H1 (cell line): ENCODE data around the gene MED31. TPM values are rescaled to one million over a fixed set of nuclear protein-coding genes. Genes with fewer than 3 reads are reported as not detected.

Experiments used
- CTCF ChIA-PET: fragments of 300-600 bp; sonication (Branson Sonifier 250); formaldehyde crosslinking; loops from one replicate; lab custom pipeline; 2021; ENCODE audit not compliant: partially characterized antibody; lab: Charles Lee
- POLR2A ChIA-PET: fragments of 300-600 bp; sonication (Branson Sonifier 250); formaldehyde crosslinking; loops from one replicate; lab custom pipeline; 2021; ENCODE audit warnings: inconsistent platforms; ENCODE audit not compliant: partially characterized antibody; lab: Charles Lee
- DNase-seq, 2 experiments: peaks; one replicate each; pipeline versions ENCODE4 v3.0.0 to v3.0.0-alpha.2; 2010 to 2022; ENCODE audit warnings: low spot score in 2 of 2, low read depth in 1 of 2, mixed read lengths in 1 of 2
- FAIRE-seq: peaks from 2 replicates; lab custom pipeline; 2011; peaks lifted over from hg19 to GRCh38; lab: Jason Lieb, UNC
- H2AFZ ChIP-seq: 2 replicates; pipeline ENCODE4 v1.8.1; 2012; ENCODE audit warnings: low read length, inconsistent platforms
- H2AK5ac ChIP-seq: 2 replicates; pipeline ENCODE4 v1.6.1; 2013; ENCODE audit warnings: low read depth, low read length
- H2BK120ac ChIP-seq: replicated peaks from 2 replicates; pipeline ENCODE3; 2013; ENCODE audit warnings: low read depth, low read length, inconsistent platforms
- H2BK12ac ChIP-seq: 2 replicates; pipeline ENCODE4 v1.6.1; 2013; ENCODE audit warnings: low read depth, low read length
- H2BK15ac ChIP-seq: 2 replicates; pipeline ENCODE4 v1.6.1; 2013; ENCODE audit warnings: low read length
- H2BK20ac ChIP-seq: 2 replicates; pipeline ENCODE4 v1.6.1; 2013; ENCODE audit warnings: low read length
- H2BK5ac ChIP-seq: 2 replicates; pipeline ENCODE4 v1.6.1; 2013; ENCODE audit warnings: low read depth, low read length
- H3K14ac ChIP-seq: 2 replicates; pipeline ENCODE4 v1.6.1; 2013; ENCODE audit warnings: inconsistent platforms; ENCODE audit not compliant: insufficient read length
- H3K18ac ChIP-seq: 2 replicates; pipeline ENCODE4 v1.6.1; 2013; ENCODE audit warnings: low read length; ENCODE audit errors: extremely low read depth
- H3K23ac ChIP-seq: 2 replicates; pipeline ENCODE4 v1.6.1; 2013; ENCODE audit warnings: inconsistent platforms; ENCODE audit not compliant: insufficient read length
- H3K23me2 ChIP-seq: 2 replicates; pipeline ENCODE4 v1.6.1; 2013; ENCODE audit warnings: low read depth, low read length
- H3K27ac ChIP-seq: 2 replicates; pipeline ENCODE4 v1.6.1; 2011; ENCODE audit warnings: low read depth, low read length, inconsistent platforms
- H3K27me3 ChIP-seq, 4 experiments: replicated peaks in 1 of 4; 1 replicate in 1 of 4; 2 replicates in 3 of 4; pipeline versions ENCODE4 v1.6.1 to v1.8.1; 2011 to 2013; ENCODE audit warnings: low read length in 3 of 4, mild to moderate bottlenecking in 3 of 4, inconsistent platforms in 2 of 4, mixed read lengths in 2 of 4, moderate library complexity in 1 of 4; ENCODE audit not compliant: control insufficient read depth in 3 of 4, insufficient read depth in 3 of 4; ENCODE audit errors: extremely low read depth in 1 of 4
- H3K36me3 ChIP-seq, 4 experiments: 2 replicates each; pipeline versions ENCODE4 v1.6.1 to v1.8.1; 2011 to 2013; ENCODE audit warnings: mild to moderate bottlenecking in 4 of 4, low read length in 3 of 4, moderate library complexity in 2 of 4, control low read depth in 1 of 4, inconsistent platforms in 1 of 4; ENCODE audit not compliant: insufficient read depth in 4 of 4, control insufficient read depth in 2 of 4
- H3K4ac ChIP-seq: replicated peaks from 2 replicates; pipeline ENCODE3; 2013; ENCODE audit warnings: low read length, low read depth, mixed read lengths, inconsistent platforms; ENCODE audit not compliant: insufficient read length
- H3K4me1 ChIP-seq, 4 experiments: replicated peaks in 1 of 4; 1 replicate in 1 of 4; 2 replicates in 3 of 4; pipeline versions ENCODE4 v1.6.1 to v1.8.1; 2011 to 2013; ENCODE audit warnings: low read length in 3 of 4, inconsistent platforms in 2 of 4, mixed read lengths in 1 of 4; ENCODE audit not compliant: insufficient read depth in 4 of 4, control insufficient read depth in 3 of 4
- H3K4me2 ChIP-seq, 2 experiments: 2 replicates each; pipeline versions ENCODE4 v1.6.1 to v1.8.1; 2011 to 2013; ENCODE audit warnings: low read depth in 2 of 2, low read length in 2 of 2, control low read depth in 1 of 2, inconsistent platforms in 1 of 2, mild to moderate bottlenecking in 1 of 2; ENCODE audit not compliant: insufficient read depth in 1 of 2
- H3K4me3 ChIP-seq, 4 experiments: fragments of 200-600, 300-600 bp in 1 of 4; sonication (generic), shearing (Covaris generic), sonication (Bioruptor Twin) in 1 of 4; 2 replicates each; pipeline versions ENCODE4 v1.5.1 to v1.8.1; 2011 to 2016; ENCODE audit warnings: low read length in 4 of 4, low read depth in 3 of 4, control low read depth in 2 of 4, inconsistent platforms in 2 of 4, mild to moderate bottlenecking in 2 of 4, mixed read lengths in 1 of 4, moderate library complexity in 1 of 4; ENCODE audit not compliant: insufficient read depth in 2 of 4; ENCODE audit errors: extremely low read depth in 1 of 4
- H3K56ac ChIP-seq: replicated peaks from 2 replicates; pipeline ENCODE3; 2013; ENCODE audit warnings: low read depth, mild to moderate bottlenecking, mixed read lengths, low read length, inconsistent platforms; ENCODE audit not compliant: insufficient read length
- H3K79me1 ChIP-seq: 2 replicates; pipeline ENCODE4 v1.6.1; 2013; ENCODE audit warnings: low read depth, low read length, control low read depth
- H3K79me2 ChIP-seq, 2 experiments: 2 replicates each; pipeline versions ENCODE4 v1.6.1 to v1.8.1; 2012 to 2013; ENCODE audit warnings: low read length in 2 of 2, mild to moderate bottlenecking in 2 of 2, inconsistent platforms in 1 of 2; ENCODE audit not compliant: insufficient read depth in 2 of 2, control insufficient read depth in 1 of 2
- H3K9ac ChIP-seq, 4 experiments: replicated peaks in 1 of 4; 1 replicate in 1 of 4; 2 replicates in 3 of 4; pipeline versions ENCODE4 v1.6.1 to v1.8.1; 2011 to 2013; ENCODE audit warnings: low read depth in 3 of 4, low read length in 3 of 4, control low read depth in 2 of 4, mild to moderate bottlenecking in 2 of 4, moderate library complexity in 2 of 4, inconsistent platforms in 1 of 4; ENCODE audit errors: extremely low read depth in 1 of 4
- H3K9me3 ChIP-seq, 2 experiments: 2 replicates each; pipeline versions ENCODE4 v1.6.1 to v1.8.1; 2012 to 2013; ENCODE audit warnings: mild to moderate bottlenecking in 2 of 2, moderate library complexity in 2 of 2, control low read depth in 1 of 2, inconsistent platforms in 1 of 2, low read depth in 1 of 2, low read length in 1 of 2, mixed read lengths in 1 of 2; ENCODE audit not compliant: insufficient read depth in 2 of 2
- H4K20me1 ChIP-seq, 2 experiments: replicated peaks in 1 of 2; 2 replicates each; pipeline versions ENCODE3 to v1.8.1; 2011 to 2013; ENCODE audit warnings: inconsistent platforms in 2 of 2, low read length in 2 of 2, mild to moderate bottlenecking in 1 of 2; ENCODE audit not compliant: insufficient read depth in 2 of 2, control insufficient read depth in 1 of 2
- H4K5ac ChIP-seq: 2 replicates; pipeline ENCODE4 v1.6.1; 2013; ENCODE audit warnings: low read length, low read depth, mixed read lengths, inconsistent platforms; ENCODE audit not compliant: insufficient read length
- H4K8ac ChIP-seq: 2 replicates; pipeline ENCODE4 v1.8.0; 2013; ENCODE audit warnings: mild to moderate bottlenecking, moderate library complexity, low read length, inconsistent platforms; ENCODE audit not compliant: insufficient read depth; ENCODE audit errors: extremely low read depth
- H4K91ac ChIP-seq: replicated peaks from 2 replicates; pipeline ENCODE3; 2013; ENCODE audit warnings: low read length, mixed read lengths, inconsistent platforms; ENCODE audit not compliant: insufficient read length
- KDM5A ChIP-seq: fragments of 200-600 bp; IDR thresholded peaks from 2 replicates; pipeline ENCODE4 v1.7.1; 2012; ENCODE audit warnings: mild to moderate bottlenecking, low read length, inconsistent platforms, mixed read lengths
- POLR2A ChIP-seq, 2 experiments: IDR thresholded peaks; 1 replicate in 1 of 2; 2 replicates in 1 of 2; pipeline ENCODE4 v1.6.1; 2011; ENCODE audit warnings: low read depth in 2 of 2, low read length in 2 of 2, mild to moderate bottlenecking in 2 of 2; ENCODE audit errors: control extremely low read depth in 1 of 2
- RFX5 ChIP-seq: IDR thresholded peaks from 2 replicates; pipeline ENCODE4 v1.6.1; 2011; ENCODE audit warnings: low read depth, low read length, improper control_type of control experiment, borderline replicate concordance
- RNF2 ChIP-seq: fragments of 200-900, 300-1000 bp; sonication (generic); IDR thresholded peaks from 2 replicates; pipeline ENCODE4 v1.7.1; 2016; ENCODE audit warnings: borderline replicate concordance, low read depth, mild to moderate bottlenecking, antibody characterized with exemption, low read length; ENCODE audit not compliant: poor library complexity, severe bottlenecking; ENCODE audit errors: missing control alignments
- YY1 ChIP-seq: IDR thresholded peaks from 2 replicates; pipeline ENCODE4 v1.6.1; 2011; ENCODE audit warnings: low read depth, mild to moderate bottlenecking, low read length
- WGBS, 2 experiments: shearing (Covaris generic) in 1 of 2; methylation state at CpG; one replicate each; pipeline versions ENCODE4 v1.1.6 to v1.1.7; 2013 to 2015; ENCODE audit warnings: low lambda C conversion rate in 2 of 2, mixed read lengths in 2 of 2, inconsistent platforms in 1 of 2, low coverage in 1 of 2, missing lambda C conversion rate in 1 of 2; ENCODE audit not compliant: insufficient replicate concordance in 2 of 2, insufficient coverage in 1 of 2, insufficient read length in 1 of 2; ENCODE audit errors: extremely low coverage in 1 of 2, missing lambda C conversion rate in 1 of 2; 5-methylcytosine and 5-hydroxymethylcytosine counted together
- polyA plus RNA-seq, 7 experiments: library from polyadenylated mRNA; depleted of rRNA in 3 of 7; stranded (reverse) in 5 of 7; unstranded in 2 of 7; fragments of >200 nt in 5 of 7; fragments of 200-250 nt in 2 of 7; gene quantifications; 1 replicate in 5 of 7; 2 replicates in 1 of 7; 4 replicates in 1 of 7; pipeline versions ENCODE4 v1.2.1 to v1.2.3, GENCODE V29; 2011 to 2013; ENCODE audit warnings: missing spikeins in 2 of 7, mixed read lengths in 2 of 7
- total RNA-seq: library from RNA; stranded (reverse); fragmentation: NEBNext Ultra II Directional; extraction: Animal tissue kit (Norgen Biotek cat#: 25700); gene quantifications from 2 replicates; pipeline ENCODE4 v1.2.1, GENCODE V29; 2021

MED31 gene
- total and polyA plus RNA-seq, 2 of the 8 experiments (the other 6 are each of a cell fraction or from before 2014, with no cell fraction given) = 4.6 to 12.3 TPM

DNA sequence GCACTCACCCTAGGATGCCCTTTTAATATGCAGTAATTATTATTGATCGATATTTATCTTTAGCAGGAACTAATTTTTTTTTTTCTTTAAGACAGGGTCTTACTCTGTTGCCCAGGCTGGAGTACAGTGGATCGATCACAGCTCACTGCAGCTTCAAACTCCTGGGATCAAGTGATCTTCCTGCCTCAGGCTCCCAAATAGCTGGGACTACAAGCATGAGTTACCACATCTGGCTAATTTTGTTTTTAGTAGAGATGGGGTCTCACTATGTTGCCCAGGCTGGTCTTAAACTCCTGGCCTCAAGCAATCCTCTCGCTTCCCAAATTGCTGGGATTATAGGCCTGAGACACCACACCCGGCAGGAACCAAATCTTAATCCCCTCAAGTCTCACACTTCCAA lies 40.2 kb downstream of the MED31 start:
- ChIA-PET POLR2A (no interaction called here), CTCF (interaction anchor here (0.6 to 1.6 kb wide), 2 partner anchors 90 to 175 kb away, joined by 3 to 5 read pairs; no protein-coding TSS in a partner anchor)
- Histone ChIP-seq H3K27me3 (no peaks in the 10 kb centered on the region), H3K36me3 (peaks cover 15 to 42% (median 34%) of the 10 kb centered on the region in 4 experiments; a peak in 7 of 8 replicates), H3K9ac (no peak overlapping the region), H4K91ac (no peak overlapping the region), H2BK12ac (no peak overlapping the region), H4K8ac (no peak overlapping the region), H3K4me2 (no peak overlapping the region), H3K79me2 (no peaks in the 10 kb centered on the region), H3K23me2 (no peaks in the 10 kb centered on the region), H4K20me1 (peaks cover 0 to 6% of the 10 kb centered on the region in 2 experiments), H3K27ac (no peak overlapping the region), H2BK15ac (no peak overlapping the region), H2BK20ac (no peak overlapping the region), H3K4me1 (no peaks in the 10 kb centered on the region), H3K4me3 (no peak overlapping the region), H3K23ac (no peak overlapping the region), H2BK120ac (no peak overlapping the region), H2AFZ (no peak overlapping the region), H3K9me3 (no peaks in the 10 kb centered on the region), H3K18ac (no peak overlapping the region), H3K56ac (no peak overlapping the region), H4K5ac (no peak overlapping the region), H3K79me1 (no peaks in the 10 kb centered on the region), H3K14ac (no peak overlapping the region), H2BK5ac (no peak overlapping the region), H3K4ac (no peak overlapping the region), H2AK5ac (no peak overlapping the region)
- WGBS, 2 experiments = 92% methylated on average over 4 of the region's 4 CpGs; no CpG with 5 or more reads in 1 of the 2 experiments
- TF ChIP-seq KDM5A (no peak), YY1 (no peak), RFX5 (no peak), POLR2A (IDR thresholded peaks at IDR 0.05; ENCODE audit: control extremely low read depth in 1 of 2, low read depth in 2 of 2, low read length in 2 of 2) (no peak), RNF2 (no peak)
- FAIRE-seq (no peak), DNase-seq (no peak)
